SU-DHL-6 (cell line): ENCODE data around the gene POU3F3.

ENCODE experiments used
- H2AFZ ChIP-seq: fragments of 200-600 bp; sonication (generic); 2 replicates; pipeline ENCODE4 v1.6.1; 2014; ENCODE audit warnings: low read depth, mild to moderate bottlenecking, moderate library complexity, mixed read lengths, antibody characterized with exemption, low read length; ENCODE audit not compliant: severe bottlenecking
- H3F3A ChIP-seq: fragments of 200-600 bp; shearing (Covaris generic); 2 replicates; pipeline ENCODE4 v1.6.0; 2016; ENCODE audit warnings: antibody characterized with exemption, mild to moderate bottlenecking; ENCODE audit not compliant: insufficient read depth
- H3K27ac ChIP-seq: fragments of 200-600 bp; sonication (generic); 2 replicates; pipeline ENCODE4 v1.5.1; 2016; ENCODE audit warnings: low read depth, mild to moderate bottlenecking, low read length, moderate library complexity, mixed read lengths
- H3K27me3 ChIP-seq: fragments of 200-600 bp; sonication (generic), shearing (Covaris generic); 2 replicates; pipeline ENCODE4 v1.6.0; 2014; ENCODE audit warnings: mild to moderate bottlenecking, low read length
- H3K36me3 ChIP-seq: fragments of 200-600 bp; sonication (generic); 2 replicates; pipeline ENCODE4 v1.6.1; 2014; ENCODE audit warnings: mild to moderate bottlenecking, low read length, mixed read lengths
- H3K4me2 ChIP-seq: fragments of 300-600, 200-600 bp; shearing (Covaris generic), sonication (generic); 2 replicates; pipeline ENCODE4 v1.6.0; 2014; ENCODE audit warnings: low read length, low read depth, mild to moderate bottlenecking; ENCODE audit not compliant: poor library complexity, severe bottlenecking
- H3K4me3 ChIP-seq: fragments of 200-600 bp; sonication (generic); 2 replicates; pipeline ENCODE4 v1.5.1; 2014; ENCODE audit warnings: antibody characterized with exemption, low read length, mild to moderate bottlenecking, mixed read lengths; ENCODE audit not compliant: insufficient read depth, poor library complexity, severe bottlenecking
- H3K79me2 ChIP-seq: fragments of 200-600 bp; sonication (generic); 2 replicates; pipeline ENCODE4 v1.6.1; 2014; ENCODE audit warnings: mild to moderate bottlenecking, low read length, moderate library complexity; ENCODE audit not compliant: insufficient read depth
- H3K9ac ChIP-seq: fragments of 200-600 bp; sonication (generic); 2 replicates; pipeline ENCODE4 v1.7.0; 2014; ENCODE audit warnings: mild to moderate bottlenecking, low read length
- H3K9me2 ChIP-seq: fragments of 200-600 bp; sonication (generic); replicated peaks from 2 replicates; pipeline ENCODE4 v1.6.1; 2014; ENCODE audit warnings: low read length; ENCODE audit not compliant: insufficient read depth
- H3K9me3 ChIP-seq: fragments of 200-600 bp; sonication (generic); 2 replicates; pipeline ENCODE4 v1.6.1; 2014; ENCODE audit warnings: low read length, mixed read lengths; ENCODE audit not compliant: insufficient read depth
- H4K20me1 ChIP-seq: fragments of 200-600 bp; sonication (generic); 2 replicates; pipeline ENCODE4 v1.6.1; 2014; ENCODE audit warnings: low read depth, mild to moderate bottlenecking, antibody characterized with exemption, low read length, moderate library complexity, mixed read lengths
- CTCF ChIP-seq: fragments of 200-600 bp; sonication (generic); IDR thresholded peaks from one replicate; pipeline ENCODE4 v1.5.1; 2017; ENCODE audit warnings: antibody characterized with exemption, mild to moderate bottlenecking, low read length, moderate library complexity; ENCODE audit not compliant: insufficient read depth, poor library complexity, severe bottlenecking
- EZH2phosphoT487 ChIP-seq: fragments of 200-600 bp; sonication (generic), shearing (Covaris generic); conservative IDR thresholded peaks from 2 replicates; pipeline ENCODE4 v1.6.1; 2018; ENCODE audit warnings: mild to moderate bottlenecking, antibody characterized with exemption, low read length, moderate library complexity, mixed read lengths

POU3F3 gene

GRCh38 chr2:104851291-104852089, 2.4 kb upstream of the POU3F3 start:
- no peak overlapping the region for H3K4me2 ChIP-seq
- H3K27ac ChIP-seq: no peak overlapping the region
- no peak for TF ChIP-seq EZH2phosphoT487
- TF ChIP-seq CTCF: no peak
- H3K79me2 ChIP-seq: no peaks in the 10 kb centered on the region
- no peak overlapping the region for H3K4me3 ChIP-seq
- no peaks in the 10 kb centered on the region for H3K9me2 ChIP-seq
- no peaks in the 10 kb centered on the region for H4K20me1 ChIP-seq
- H3F3A ChIP-seq: no peaks in the 10 kb centered on the region
- no peaks in the 10 kb centered on the region for H3K36me3 ChIP-seq
- no peak overlapping the region for H2AFZ ChIP-seq
- no peaks in the 10 kb centered on the region for H3K9me3 ChIP-seq
- no peak overlapping the region for H3K9ac ChIP-seq
- H3K27me3 ChIP-seq: no peaks in the 10 kb centered on the region

DNA sequence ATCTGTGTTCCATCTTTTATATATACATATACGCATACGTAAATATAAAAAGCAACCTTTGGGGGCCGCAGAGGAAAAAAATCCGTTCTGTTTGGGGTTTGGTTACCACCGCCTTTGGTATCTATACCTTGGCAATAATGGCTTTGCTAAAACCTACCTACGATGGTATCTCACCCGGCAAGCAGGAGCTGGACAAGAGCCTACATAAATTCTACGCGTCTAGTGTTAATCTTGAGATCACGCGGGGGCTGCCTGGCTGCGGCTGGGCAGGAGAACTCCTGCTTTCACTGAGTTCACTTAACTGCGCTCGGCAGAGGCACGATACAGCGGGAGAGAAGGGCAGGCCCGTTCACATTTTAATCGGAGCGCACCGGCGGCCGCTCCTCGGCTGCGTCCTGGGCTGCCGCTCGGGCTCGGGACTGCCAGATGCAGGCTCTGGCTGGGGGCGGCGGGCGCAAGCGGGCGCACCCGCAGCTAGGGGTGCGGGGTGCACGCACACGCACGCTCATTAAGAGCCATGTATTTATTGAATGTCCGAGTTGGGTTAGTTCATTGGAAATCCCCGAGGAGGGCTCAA, 1.7 kb upstream of the POU3F3 start:
- H3F3A ChIP-seq: no peaks in the 10 kb centered on the region
- no peaks in the 10 kb centered on the region for H3K9me2 ChIP-seq
- TF ChIP-seq EZH2phosphoT487: no peak
- no peak for TF ChIP-seq CTCF
- H2AFZ ChIP-seq: no peak overlapping the region
- no peaks in the 10 kb centered on the region for H3K36me3 ChIP-seq
- H3K9me3 ChIP-seq: no peaks in the 10 kb centered on the region
- no peak overlapping the region for H3K9ac ChIP-seq
- no peak overlapping the region for H3K27ac ChIP-seq
- H3K4me3 ChIP-seq: peak overlapping the region; percentile 45
- H3K79me2 ChIP-seq: no peaks in the 10 kb centered on the region
- H3K4me2 ChIP-seq: peak overlapping the region; percentile 48
- no peaks in the 10 kb centered on the region for H4K20me1 ChIP-seq
- H3K27me3 ChIP-seq: no peaks in the 10 kb centered on the region

DNA sequence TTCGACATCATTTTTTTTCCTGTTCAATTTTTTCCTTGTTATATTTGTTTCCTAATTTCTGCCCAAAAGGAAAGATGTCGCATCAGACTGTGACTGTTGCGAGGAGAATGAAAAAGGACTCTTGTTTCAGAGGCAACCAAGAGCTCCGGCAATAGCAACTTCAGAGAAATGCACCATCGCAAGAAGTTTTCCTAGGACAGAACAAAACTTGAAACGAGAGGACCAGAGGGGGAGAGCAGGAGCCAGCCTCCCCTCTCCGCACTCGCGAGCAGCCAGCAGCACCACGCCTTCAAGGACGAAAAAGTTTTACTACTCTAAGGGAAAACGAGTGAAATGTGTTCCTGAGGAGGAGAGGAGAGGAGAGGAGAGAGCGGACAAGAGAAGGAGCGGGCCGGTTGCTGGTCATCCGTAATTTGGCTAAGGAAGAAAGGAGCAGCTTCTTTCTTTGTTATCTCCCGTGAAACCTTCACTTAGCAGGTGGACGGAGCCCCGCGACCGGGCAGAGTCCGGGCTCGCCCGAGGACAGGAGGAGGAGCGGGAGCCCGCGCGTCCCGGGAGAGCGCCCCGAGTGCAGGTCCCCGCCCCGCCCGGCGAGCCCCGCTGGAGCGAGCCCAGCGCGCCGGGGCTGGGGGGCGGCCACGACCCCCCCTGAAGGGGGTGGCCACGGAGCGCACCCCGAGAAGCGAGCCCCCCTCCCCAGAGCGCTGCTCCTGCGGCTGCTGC, 744 bp downstream of the POU3F3 start:
- H3K4me3 ChIP-seq: no peak overlapping the region
- no peaks in the 10 kb centered on the region for H4K20me1 ChIP-seq
- TF ChIP-seq EZH2phosphoT487 (no peak), CTCF (no peak)
- no peaks in the 10 kb centered on the region for H3K79me2 ChIP-seq
- no peaks in the 10 kb centered on the region for H3K9me3 ChIP-seq
- H3K27ac ChIP-seq: no peak overlapping the region
- H3K9me2 ChIP-seq: no peaks in the 10 kb centered on the region
- H2AFZ ChIP-seq: no peak overlapping the region
- no peak overlapping the region for H3K4me2 ChIP-seq
- H3K9ac ChIP-seq: no peak overlapping the region
- no peaks in the 10 kb centered on the region for H3K36me3 ChIP-seq
- no peaks in the 10 kb centered on the region for H3F3A ChIP-seq
- H3K27me3 ChIP-seq: no peaks in the 10 kb centered on the region
